Fibroblast of lung (primary cell): ENCODE results near the gene PPM1A. TPM values are rescaled to one million over a fixed set of nuclear protein-coding genes. Genes with fewer than 3 reads are reported as not detected.

Experiments
- DNase-seq, 2 donors: peaks; one replicate each; pipeline versions ENCODE4 v3.0.0 to v3.0.0-alpha.2; 2010; ENCODE audit warnings: low read depth in 2 of 2
- H2AFZ ChIP-seq: 2 replicates; pipeline ENCODE4 v1.5.1; 2012; ENCODE audit warnings: low read length, control low read depth, inconsistent platforms
- H3K27ac ChIP-seq: 2 replicates; pipeline ENCODE4 v1.5.1; 2011; ENCODE audit warnings: low read length, control low read depth; ENCODE audit not compliant: insufficient read depth
- H3K27me3 ChIP-seq: 2 replicates; pipeline ENCODE4 v1.5.1; 2011; ENCODE audit warnings: mild to moderate bottlenecking, low read length; ENCODE audit not compliant: control insufficient read depth, insufficient read depth
- H3K36me3 ChIP-seq: 2 replicates; pipeline ENCODE4 v1.5.1; 2011; ENCODE audit warnings: low read length; ENCODE audit not compliant: control insufficient read depth, insufficient read depth
- H3K4me1 ChIP-seq: 2 replicates; pipeline ENCODE4 v1.5.1; 2011; ENCODE audit warnings: low read length; ENCODE audit not compliant: control insufficient read depth, insufficient read depth; ENCODE audit errors: extremely low read depth
- H3K4me2 ChIP-seq: 2 replicates; pipeline ENCODE4 v1.5.1; 2011; ENCODE audit warnings: low read length, control low read depth; ENCODE audit not compliant: insufficient read depth; ENCODE audit errors: extremely low read depth
- H3K4me3 ChIP-seq, 4 experiments: fragments of 200-600 bp in 1 of 4; sonication (generic) in 1 of 4; replicated peaks in 1 of 4; 2 replicates each; pipeline ENCODE4 v1.5.1; 2011 to 2016; ENCODE audit warnings: low read length in 4 of 4, low read depth in 3 of 4, mild to moderate bottlenecking in 3 of 4, control low read depth in 2 of 4, inconsistent platforms in 1 of 4, mixed read lengths in 1 of 4; ENCODE audit not compliant: insufficient read depth in 1 of 4; ENCODE audit errors: control extremely low read depth in 1 of 4
- H3K79me2 ChIP-seq: 2 replicates; pipeline ENCODE4 v1.5.1; 2012; ENCODE audit warnings: mild to moderate bottlenecking, low read length, inconsistent platforms; ENCODE audit not compliant: control insufficient read depth, insufficient read depth
- H3K9ac ChIP-seq: 2 replicates; pipeline ENCODE4 v1.5.1; 2011; ENCODE audit warnings: mild to moderate bottlenecking, low read length, control low read depth; ENCODE audit not compliant: insufficient read depth
- H3K9me3 ChIP-seq: 2 replicates; pipeline ENCODE4 v1.5.1; 2012; ENCODE audit warnings: low read depth, low read length; ENCODE audit not compliant: control insufficient read depth, insufficient read depth
- H4K20me1 ChIP-seq: 2 replicates; pipeline ENCODE4 v1.5.1; 2011; ENCODE audit warnings: low read length; ENCODE audit not compliant: control insufficient read depth, insufficient read depth; ENCODE audit errors: extremely low read depth
- EZH2 ChIP-seq: IDR thresholded peaks from 2 replicates; pipeline ENCODE4 v1.5.1; 2012; ENCODE audit warnings: low read length, control low read depth, mild to moderate bottlenecking; ENCODE audit errors: missing control alignments
- polyA minus RNA-seq: library from RNA; depleted of rRNA, polyadenylated mRNA; stranded (reverse); fragments of >200 nt; gene quantifications from 2 replicates; pipeline ENCODE4 v1.2.3, GENCODE V29; 2011; ENCODE audit warnings: low replicate concordance
- polyA plus RNA-seq, 2 donors: library from polyadenylated mRNA; depleted of rRNA in 1 of 2; stranded (reverse) in 1 of 2; unstranded in 1 of 2; fragments of >200 nt; gene quantifications; 2 replicates each; pipeline ENCODE4 v1.2.1, GENCODE V29; 2011 to 2012; ENCODE audit warnings: missing spikeins in 1 of 2
- total RNA-seq: library from RNA; depleted of rRNA; stranded (reverse); fragments of >200 nt; gene quantifications from 2 replicates; pipeline ENCODE4 v1.2.1, GENCODE V29; 2014
- TF ChIP-seq, protein P1 (sequence below), 2 donors: IDR thresholded peaks in 1 of 2; conservative IDR thresholded peaks in 1 of 2; 1 replicate in 1 of 2; 2 replicates in 1 of 2; pipeline ENCODE4 v1.5.1; 2011 to 2012; ENCODE audit warnings: low read length in 2 of 2, control low read depth in 1 of 2, inconsistent platforms in 1 of 2, low read depth in 1 of 2, mild to moderate bottlenecking in 1 of 2

Gene PPM1A
- total RNA-seq (21.8 and 25.9 TPM in 2 replicates), polyA plus RNA-seq (38.0 and 51.3 TPM in 2 replicates), polyA minus RNA-seq (14.3 and 36.8 TPM in 2 replicates)
- 32.1 and 35.6 TPM in 2 replicates for polyA plus RNA-seq (2012)

DNA sequence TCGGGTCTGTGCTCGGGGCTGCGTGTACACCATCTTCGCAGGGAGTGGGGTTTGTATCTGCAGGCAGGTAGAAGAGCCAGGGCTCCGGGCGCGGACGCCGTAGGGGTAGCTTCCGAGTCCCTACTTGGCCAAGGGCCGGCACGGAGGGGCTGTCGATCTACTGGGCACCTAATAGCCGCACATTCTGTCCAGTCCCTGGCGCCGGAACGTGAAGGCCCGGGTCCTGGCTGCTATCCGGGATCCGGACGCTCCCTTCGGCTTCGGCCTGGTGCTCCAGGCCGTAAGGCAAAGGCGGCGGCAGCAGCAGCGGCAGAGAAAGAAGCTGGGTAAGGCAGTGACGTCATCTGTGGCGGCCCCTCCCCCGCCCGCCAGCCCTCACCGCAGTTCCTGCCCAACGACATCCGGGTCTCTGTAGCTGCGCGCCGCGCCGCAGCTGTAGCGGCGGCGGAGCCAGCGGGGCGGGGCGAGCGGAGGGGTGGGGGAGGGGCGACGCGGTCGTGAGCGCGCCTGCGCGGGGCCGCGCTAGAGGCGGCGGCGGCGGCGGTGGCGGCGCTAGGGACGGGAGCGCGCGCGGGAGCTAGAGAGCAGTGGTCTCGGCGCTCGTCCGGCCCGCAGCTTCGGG is at the start of gene PPM1A:
Gene PPM1A, plus strand, starts transcription at position 525 of the 622 bp plus-strand sequence. CDS start 33,483 bp downstream, outside the sequence.
- peaks cover 38% of the 10 kb centered on the region for H3K79me2 ChIP-seq
- H3K9me3 ChIP-seq, result no peaks in the 10 kb centered on the region
- peak within 1 kb of the TSS; percentile 88 for H2AFZ ChIP-seq
- H3K9ac ChIP-seq, result peak within 1 kb of the TSS; percentile 94
- H3K4me3 ChIP-seq, result peak within 1 kb of the TSS; percentile 63 to 87 (median 78)
- peak within 1 kb of the TSS; percentile 97 for H3K27ac ChIP-seq
- H3K36me3 ChIP-seq, result no peaks in the 10 kb centered on the region
- peaks cover 4% of the 10 kb centered on the region for H3K4me1 ChIP-seq
- TF ChIP-seq EZH2, result no peak
- TF ChIP-seq, protein P1, sequence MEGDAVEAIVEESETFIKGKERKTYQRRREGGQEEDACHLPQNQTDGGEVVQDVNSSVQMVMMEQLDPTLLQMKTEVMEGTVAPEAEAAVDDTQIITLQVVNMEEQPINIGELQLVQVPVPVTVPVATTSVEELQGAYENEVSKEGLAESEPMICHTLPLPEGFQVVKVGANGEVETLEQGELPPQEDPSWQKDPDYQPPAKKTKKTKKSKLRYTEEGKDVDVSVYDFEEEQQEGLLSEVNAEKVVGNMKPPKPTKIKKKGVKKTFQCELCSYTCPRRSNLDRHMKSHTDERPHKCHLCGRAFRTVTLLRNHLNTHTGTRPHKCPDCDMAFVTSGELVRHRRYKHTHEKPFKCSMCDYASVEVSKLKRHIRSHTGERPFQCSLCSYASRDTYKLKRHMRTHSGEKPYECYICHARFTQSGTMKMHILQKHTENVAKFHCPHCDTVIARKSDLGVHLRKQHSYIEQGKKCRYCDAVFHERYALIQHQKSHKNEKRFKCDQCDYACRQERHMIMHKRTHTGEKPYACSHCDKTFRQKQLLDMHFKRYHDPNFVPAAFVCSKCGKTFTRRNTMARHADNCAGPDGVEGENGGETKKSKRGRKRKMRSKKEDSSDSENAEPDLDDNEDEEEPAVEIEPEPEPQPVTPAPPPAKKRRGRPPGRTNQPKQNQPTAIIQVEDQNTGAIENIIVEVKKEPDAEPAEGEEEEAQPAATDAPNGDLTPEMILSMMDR (conservative IDR thresholded peaks at IDR 0.05 in 1 of 2, IDR thresholded peaks at IDR 0.05 in 1 of 2; ENCODE audit: low read depth in 1 of 2, low read length in 2 of 2), result no peak
- H3K27me3 ChIP-seq, result no peaks in the 10 kb centered on the region
- peaks cover 2% of the 10 kb centered on the region for H4K20me1 ChIP-seq
- peak within 1 kb of the TSS; percentile 98 for H3K4me2 ChIP-seq
- DNase-seq, result peak; percentile 91 to 96

DNA sequence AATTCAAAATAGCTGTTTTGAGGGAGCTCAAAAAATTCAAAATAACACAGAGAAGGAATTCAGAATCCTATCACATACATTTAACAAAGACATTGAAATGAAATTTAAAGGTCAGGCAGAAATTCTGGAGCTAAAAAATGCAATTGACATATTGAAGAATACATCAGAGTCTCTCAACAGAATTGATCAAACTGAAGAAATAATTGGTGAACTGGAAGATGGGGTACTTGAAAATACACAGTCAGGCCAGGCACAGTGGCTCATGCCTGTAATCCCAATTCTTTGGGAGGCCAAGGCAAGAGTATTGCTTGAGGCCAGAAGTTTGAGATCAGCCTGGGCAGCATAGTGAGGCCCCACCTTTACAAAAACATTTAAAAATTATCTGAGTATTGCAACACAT is 49.7 kb upstream of the PPM1A start:
- H3K36me3 ChIP-seq, result no peaks in the 10 kb centered on the region
- H3K4me3 ChIP-seq, result no peak overlapping the region
- no peaks in the 10 kb centered on the region for H3K79me2 ChIP-seq
- TF ChIP-seq EZH2, result no peak
- TF ChIP-seq, protein P1 (conservative IDR thresholded peaks at IDR 0.05 in 1 of 2, IDR thresholded peaks at IDR 0.05 in 1 of 2; ENCODE audit: low read depth in 1 of 2, low read length in 2 of 2), result no peak
- DNase-seq, result no peak
- H3K4me2 ChIP-seq, result no peak overlapping the region
- no peak overlapping the region for H2AFZ ChIP-seq
- no peaks in the 10 kb centered on the region for H4K20me1 ChIP-seq
- no peaks in the 10 kb centered on the region for H3K27me3 ChIP-seq
- no peaks in the 10 kb centered on the region for H3K9me3 ChIP-seq
- H3K27ac ChIP-seq, result no peak overlapping the region
- H3K4me1 ChIP-seq, result no peaks in the 10 kb centered on the region
- H3K9ac ChIP-seq, result no peak overlapping the region

DNA sequence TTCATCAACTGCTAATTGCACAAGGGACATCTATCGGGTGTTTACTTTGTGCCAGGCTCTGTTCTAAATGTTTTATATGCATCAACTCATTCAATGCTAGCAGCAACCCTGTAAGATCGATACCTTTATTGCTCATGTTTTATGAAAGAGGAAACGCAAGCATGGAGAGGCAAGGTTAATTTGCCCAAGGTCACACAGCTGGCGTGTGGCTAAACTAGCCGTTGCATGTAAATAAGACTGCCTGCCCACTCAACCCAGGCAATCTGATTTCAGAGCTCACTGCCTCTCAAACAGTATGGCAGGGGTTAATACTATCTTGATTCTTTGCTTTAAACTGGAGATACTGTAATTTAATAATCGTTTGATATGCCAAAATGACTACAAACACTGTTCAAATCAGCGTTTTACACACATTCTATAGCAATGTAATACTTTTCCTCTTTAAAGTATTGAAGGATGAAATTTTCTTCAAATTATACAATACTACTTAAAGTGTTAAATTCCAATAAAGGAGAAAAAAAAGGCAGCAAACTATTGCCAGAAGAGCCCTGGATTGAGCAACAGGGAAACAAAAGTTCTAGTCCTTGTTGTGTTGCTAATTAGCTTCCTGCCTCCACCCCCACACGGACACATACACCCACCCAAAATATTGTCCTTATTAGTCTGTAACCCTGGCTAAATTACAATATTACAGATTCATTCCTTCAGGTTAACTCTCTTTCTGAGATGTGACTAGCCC is 44.7 kb upstream of the PPM1A start:
- Histone ChIP-seq H3K9me3 (no peaks in the 10 kb centered on the region), H3K4me3 (no peak overlapping the region), H2AFZ (no peak overlapping the region), H3K4me1 (no peaks in the 10 kb centered on the region), H3K27me3 (peaks cover 5% of the 10 kb centered on the region), H3K36me3 (no peaks in the 10 kb centered on the region), H3K9ac (no peak overlapping the region), H3K4me2 (no peak overlapping the region), H3K79me2 (no peaks in the 10 kb centered on the region), H4K20me1 (no peaks in the 10 kb centered on the region), H3K27ac (no peak overlapping the region)
- DNase-seq, result no peak
- no peak for TF ChIP-seq EZH2
